HG03097 (cell line): ENCODE results near the gene USP6NL.

Source experiments
- ATAC-seq: cut with Tn5 transposase; IDR thresholded peaks from one replicate; pipeline ENCODE4 v1.9.1; 2021; ENCODE audit not compliant: unreplicated experiment, low FRiP score

The USP6NL gene

DNA sequence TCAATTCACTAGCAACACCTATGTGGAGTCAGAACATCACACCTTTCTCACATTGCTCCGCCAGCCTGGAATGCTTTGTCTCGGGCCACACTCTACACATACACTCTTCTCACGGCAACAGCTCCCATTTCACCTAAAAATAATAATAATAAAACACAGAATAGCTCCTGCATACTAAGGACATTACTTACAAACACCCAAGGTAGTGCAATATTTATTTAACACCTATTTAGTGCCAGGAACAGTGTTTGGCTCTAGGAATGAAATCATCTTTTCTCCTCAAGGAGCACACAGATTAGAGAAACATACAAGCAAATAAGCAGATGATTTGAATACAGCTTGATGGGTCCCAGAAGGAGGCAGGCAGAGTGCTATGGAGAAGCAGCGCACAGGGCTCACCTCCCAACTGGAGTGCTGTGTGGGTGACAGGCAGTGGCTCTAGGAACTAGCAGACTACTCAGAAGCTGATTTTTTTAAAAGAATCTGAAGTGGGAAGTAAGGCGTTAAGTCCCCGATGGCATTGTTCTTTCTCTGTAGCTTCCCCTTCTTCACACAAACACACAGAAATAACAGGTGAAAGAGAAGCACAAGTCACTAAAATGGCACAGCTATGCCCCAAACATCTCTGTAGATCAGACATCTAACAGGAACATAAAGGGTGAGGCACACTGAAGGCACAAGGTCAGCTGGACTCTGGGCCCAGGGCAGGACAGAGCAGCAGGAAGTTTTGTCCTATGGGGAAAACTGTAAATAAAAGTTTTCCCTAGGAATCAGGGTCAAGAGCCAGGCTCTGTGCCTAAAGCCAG lies 16.7 kb downstream of the USP6NL start:
- ATAC-seq: no peak

DNA sequence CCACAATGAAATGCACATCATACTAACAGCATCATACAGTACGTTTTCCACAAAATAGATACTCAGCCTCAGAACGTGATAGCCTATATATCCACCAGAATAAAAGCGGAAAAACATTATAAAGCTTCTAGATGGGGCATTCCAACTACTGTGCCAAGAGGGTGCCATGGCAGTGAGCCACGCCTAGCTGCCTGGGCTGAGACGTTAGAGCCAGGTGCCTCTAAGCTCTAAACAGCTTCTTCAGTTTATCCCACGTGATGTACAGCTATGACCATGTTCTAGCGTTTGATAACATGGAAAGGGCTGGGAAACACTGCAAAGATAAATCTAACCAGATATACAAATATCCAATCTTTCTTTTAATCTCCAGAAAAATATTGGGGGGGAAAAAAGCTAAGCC lies 17.8 kb downstream of the USP6NL start:
- ATAC-seq: no peak

DNA sequence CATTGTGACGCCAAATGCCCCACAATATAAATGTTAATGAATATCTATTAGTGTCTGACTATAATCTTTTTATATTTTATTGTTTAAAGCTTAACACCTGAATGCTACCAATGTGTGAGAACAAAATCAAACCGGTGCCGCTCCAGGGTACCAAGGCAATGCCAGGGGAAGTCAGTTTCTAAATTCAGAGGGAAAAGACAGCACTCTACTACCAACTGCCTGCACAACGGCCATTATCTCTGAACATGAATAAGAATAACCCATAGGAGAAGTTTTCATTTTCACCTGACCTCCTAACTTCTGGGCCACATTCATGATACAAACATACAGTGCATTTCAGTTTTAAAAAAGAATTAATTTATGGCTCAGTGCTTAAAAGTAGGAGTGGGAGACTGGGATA lies 21.7 kb downstream of the USP6NL start:
- no peak for ATAC-seq

DNA sequence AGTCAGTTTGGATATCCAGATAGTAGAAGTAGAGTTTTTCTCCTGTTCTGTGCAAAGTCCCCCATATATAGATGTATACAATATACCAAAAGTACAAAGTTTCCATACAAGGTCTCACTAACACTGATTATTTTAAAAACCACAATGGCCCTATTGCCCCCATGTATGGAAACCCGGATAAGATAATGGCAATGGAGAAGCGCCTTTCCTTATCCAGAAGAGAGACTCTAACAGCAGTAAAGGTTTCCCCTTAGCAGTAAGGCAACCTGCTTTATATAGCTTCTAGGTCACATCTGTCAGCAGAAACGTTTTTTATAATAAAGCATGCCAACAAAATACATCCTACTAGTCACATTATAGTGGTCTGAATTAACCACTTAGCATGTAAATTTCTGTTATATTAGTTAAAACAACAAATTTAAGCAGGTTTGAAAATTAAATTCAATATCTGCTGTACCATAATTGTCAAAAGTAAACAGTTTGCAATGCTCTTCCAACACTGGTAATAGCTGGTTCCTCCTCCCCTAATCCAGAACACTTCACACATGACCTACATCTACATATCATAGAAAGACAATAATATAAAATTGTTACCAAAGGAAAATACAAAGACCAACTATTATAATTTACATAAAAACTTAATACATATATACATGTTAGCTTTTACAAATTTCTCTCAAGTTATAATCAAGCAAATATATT lies 22.4 kb downstream of the USP6NL start:
- no peak for ATAC-seq

DNA sequence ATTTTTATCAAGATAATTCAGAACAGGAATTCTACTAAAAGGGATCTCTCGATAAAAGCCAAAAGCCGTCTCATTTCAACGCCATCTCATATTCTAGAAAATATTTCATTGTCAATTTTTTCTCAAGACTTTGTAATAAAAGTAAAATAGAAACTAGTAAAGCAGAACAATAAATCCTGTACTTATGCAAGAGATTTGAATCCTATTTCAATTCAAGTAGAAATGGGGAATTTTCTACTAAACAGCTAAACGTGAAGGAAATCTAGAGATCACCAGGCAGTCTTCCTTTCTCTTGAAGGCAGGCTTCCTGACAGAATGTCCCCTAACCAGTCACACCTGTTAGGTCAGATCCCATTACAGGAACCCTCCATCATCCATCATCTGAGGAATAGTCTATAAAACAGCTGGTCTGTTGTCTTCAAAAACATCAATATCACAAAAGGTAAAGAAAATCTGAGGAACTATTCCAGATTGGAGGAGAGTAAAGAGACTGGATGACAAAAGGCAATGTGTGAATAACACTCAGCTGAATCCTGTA lies 23.7 kb downstream of the USP6NL start:
- ATAC-seq: no peak

DNA sequence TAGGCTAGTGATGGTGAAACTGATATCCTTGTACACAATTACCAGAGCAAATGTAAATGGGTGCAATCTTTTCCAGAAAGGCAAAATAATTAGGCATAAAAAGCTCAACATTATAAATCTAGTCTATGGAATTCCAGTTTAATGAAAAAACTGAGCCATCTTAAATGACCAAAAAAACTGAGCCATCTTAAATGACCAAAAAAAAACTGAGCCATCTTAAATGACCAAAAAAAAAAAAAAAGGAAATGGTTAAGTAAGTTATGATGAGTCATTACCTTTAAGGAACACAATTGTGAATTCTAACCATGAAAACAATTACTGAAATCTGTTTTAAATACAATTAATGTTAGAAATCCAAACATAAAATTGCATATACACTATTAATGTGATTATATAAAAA lies 25.3 kb downstream of the USP6NL start:
- ATAC-seq: no peak

DNA sequence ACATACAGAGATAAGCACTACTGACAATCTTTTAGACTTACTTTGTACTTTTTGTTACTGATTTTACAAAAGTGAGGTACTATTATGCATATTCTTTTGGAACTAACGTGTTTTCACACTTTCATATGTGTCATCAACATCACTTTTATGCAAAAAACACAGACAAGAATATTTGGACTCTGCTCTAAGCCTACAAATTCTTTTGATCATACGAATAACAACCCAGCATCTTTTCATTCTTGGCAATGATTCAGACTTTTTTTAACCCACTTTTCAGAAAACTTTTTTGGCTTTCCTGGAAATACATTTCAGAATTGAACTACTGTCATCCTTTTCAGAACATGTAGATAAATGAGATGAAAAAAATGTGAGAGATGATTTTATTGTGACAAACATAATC lies 30.2 kb downstream of the USP6NL start:
- ATAC-seq: no peak

DNA sequence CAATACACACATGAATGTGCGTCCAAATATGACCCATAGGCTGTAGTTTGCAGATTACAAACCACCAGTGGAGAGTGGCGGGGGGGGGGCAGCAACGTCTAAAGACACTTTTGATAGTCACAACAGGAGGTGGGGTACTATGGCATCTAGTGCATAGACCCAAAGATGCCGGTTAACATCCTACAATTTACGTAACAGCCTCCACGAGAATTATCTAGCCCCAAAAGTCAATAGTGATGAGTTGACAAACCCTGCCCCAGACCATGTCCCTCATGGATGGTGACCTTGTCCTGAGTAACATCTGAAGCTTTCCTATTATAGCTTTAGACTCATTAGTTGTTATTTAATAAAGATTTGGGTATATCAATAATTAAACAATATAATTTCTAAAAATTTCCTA lies 31.6 kb downstream of the USP6NL start:
- ATAC-seq: no peak

DNA sequence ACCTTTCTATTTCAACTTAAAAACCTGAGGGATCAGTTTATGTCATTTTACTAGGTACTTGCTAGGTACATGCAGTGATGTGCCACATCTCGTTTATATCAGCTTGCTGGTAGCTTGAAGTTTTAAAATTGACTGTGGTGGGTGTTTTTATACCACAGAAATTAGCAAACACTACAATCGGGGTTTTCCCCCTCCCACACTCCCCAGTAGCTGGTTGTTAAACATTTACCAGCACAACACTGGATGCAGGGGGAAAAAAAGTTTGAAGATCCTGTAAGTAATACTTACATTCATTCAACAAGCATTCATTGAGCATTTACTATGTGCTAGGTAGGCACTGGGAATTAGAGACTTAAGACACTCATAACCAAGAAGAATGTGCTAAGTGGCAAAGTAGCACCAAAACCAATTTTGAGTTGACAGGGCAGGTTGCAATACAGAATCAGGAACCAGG lies 32.6 kb downstream of the USP6NL start:
- ATAC-seq: no peak

DNA sequence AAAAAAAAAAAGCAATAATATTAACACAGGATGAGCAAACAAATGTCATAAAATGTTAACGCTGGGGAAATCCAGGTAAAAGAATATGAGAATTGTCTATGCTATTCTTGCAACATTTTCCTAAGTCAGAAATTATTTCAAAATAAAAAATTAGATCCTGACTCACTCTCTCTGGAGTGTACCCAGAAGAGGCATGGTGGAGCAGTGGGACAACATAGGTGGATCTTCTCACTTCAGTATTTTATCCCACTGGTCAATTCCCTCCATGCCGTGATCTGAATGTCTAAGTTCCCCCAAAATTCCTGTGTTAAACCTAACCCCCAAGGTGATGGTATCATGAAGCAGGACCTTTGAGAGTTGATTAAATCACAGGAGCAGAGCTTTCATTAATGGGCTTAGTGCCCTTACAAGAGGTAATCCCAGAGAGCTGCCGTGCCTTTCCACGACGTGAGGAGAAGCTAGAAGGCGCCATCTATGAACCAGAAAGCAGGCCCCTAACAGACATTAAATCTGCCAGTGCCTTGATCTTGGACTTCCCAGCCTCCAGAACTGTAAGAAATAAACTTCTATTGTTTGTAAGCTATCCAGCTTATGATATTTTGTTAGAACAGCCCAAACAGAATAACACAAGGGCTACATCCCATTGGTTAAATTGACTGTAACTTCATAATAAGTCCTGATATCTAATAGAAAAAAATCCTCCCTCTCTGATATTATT lies 35.2 kb downstream of the USP6NL start:
- no peak for ATAC-seq

DNA sequence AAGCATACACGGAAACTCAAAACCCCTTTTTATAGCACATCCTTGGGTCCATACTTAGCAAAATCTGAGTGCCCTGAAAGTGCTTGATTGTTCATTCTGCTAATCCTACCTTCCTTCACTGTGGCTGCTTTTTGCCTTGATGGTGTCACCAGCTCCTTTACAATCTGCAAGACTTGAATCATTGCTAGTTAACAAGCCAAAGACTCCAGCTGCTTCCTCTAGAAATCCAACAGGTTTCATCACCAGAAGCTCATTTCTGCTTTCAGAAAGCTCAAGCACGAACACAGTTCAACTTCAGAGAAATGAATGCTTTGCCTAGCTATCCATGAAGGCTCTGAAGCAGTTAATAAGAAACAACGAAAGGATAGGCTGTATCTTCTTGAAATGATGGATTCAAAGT lies 38.0 kb downstream of the USP6NL start:
- ATAC-seq: peak; percentile 44

DNA sequence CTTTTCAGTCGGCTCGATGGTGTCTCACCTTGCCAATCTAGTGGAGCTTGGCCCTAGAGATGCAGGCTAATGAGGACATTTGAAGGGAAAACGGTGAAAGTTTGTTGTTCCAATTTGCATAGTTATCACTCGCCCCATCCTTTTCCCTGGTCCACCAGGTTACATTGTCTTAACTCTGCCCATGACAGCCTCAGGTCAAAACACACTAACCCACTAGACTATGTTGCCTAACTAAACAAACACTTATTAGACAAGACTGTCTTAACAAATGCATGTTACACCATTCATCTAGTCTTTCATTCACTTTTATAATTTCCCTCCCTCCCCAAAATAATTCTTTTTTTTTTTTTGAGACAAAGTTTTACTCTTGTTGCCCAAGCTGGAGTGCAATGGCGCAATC lies 40.7 kb downstream of the USP6NL start:
- no peak for ATAC-seq

DNA sequence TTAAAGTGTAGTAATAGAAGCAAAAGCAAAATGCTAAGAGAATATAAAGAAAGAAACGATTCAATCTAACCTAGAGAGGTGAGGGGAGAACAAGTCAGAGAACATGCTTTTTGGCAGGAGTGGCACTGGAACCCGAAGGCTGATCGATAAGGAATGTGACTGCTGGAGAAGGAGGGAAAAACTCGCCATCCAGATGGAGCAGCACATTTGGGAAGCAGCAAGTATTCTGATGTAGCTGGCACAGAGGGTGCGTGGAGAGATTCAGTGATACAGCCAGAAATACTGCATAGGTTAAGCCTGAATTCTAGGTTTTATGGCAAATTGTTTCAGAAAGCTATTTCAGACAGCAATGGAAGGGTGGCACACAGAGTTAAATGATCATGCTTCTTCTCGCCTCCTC lies 42.0 kb downstream of the USP6NL start:
- no peak for ATAC-seq

DNA sequence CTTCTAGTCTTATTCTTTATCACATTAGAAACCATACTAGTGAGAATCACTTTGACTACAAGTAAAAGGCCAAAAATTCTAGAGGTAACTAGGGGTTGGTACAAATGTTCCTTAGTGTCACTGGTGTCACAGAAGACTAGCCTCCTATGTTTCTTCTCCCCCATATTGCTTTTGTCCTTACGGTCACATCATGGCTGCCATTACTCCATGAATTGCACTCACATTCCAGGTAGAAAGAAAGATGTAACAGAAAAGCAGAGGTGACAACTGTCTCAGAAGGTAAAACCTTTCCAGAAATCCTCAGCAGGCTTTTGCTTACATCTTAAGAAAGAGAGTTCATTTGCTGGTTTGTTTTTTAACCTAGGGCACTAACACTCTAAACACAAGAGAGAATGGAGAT lies 42.9 kb downstream of the USP6NL start:
- ATAC-seq: no peak

DNA sequence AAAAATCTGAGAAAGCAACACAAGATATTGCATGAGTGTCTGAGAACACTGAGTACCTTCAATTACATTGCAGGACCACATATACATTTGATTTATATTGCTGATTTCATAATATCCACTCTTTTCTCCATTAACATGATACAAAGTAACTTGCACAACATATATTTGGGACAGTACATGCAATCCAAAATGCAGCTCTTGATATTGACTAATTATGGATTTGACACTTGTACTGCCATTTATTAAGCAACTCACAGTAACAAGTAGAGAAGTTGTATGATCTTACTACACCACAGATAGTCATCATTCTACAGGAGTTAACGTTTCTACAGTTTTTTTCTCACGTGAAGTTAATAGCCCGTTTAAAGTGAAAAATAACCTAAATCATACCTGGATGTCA lies 46.7 kb downstream of the USP6NL start:
- no peak for ATAC-seq

DNA sequence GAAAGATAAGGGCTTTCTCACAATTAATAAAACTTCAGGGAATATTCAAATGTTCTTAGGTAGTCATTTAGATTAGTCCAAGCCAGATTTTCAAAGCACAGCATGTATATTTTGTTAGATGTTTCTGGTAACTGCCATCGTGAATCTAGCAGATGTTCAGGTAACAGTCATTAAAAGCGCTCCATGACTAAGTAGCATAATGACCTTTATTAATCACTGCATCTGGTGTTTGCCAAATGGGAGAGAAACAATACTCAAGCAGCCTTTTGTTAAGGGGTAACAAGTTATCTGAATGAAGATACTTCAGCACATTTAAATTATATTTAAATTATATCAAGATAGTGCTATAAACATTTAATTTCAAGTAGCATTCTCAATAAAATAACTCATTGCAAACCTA lies 47.5 kb downstream of the USP6NL start:
- no peak for ATAC-seq

DNA sequence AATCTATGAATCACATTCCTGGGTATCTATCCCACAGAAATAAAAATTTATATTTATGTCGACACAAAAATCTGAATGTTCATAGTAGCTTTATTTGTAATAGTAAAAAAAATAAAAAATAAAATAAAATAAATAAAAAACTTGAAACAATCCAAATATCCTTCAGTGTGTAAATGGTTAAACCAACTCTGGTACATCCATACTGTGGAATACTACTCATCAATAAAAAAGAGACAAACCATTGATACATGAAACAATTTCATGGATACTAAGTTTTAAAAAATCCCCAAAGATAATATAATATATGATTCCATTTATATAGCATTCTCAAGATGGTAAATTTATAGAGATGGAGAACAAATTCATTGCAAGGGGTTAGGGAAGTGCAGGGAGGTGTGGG lies 48.6 kb downstream of the USP6NL start:
- no peak for ATAC-seq

DNA sequence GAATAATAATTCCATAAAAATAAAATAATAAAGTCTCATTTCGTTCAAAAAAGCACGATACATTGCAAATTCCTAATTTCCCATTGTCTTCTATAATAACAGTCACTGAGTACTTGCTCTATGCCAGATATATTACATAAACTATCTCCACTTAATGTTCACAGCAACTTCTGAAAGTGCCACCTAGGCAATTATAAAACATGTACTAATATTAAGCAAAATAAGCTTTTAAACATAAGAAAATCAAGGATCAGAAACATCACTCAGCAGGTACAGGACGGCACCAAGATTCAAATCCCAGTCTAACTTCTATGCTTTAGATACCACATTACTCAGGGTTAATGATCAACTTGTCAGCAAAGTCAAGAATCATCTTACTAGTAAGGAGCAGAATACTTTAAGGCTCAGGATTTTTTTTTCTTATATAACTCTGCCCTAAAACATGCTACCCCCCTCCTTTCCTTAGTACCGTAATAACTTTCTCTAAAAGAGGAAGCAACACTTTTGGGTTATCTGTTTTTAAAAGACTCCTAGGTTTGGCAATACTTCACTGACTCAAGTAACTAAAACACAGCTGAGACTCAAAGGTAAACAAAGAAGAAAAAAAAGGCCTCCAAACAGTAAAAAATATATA lies 51.3 kb downstream of the USP6NL start:
- ATAC-seq: peak; percentile 53

DNA sequence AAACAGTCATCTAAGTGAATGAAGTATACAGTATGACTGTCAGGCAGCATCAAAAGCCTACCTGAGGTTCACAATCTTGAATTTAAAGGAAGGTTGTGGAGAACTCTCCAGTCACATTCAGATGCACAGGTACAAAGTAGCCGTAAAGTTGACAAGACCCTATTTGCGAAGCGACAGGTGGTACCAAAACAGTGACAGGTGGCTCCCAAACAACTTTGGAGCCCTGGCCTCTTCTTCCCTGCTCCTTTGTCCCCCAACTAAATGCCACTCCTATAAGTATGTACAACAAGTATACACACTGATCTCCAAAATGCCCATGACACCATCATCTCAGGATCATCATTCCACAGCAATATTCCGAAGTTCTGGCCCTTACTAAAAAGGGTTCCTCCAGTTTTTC lies 53.5 kb downstream of the USP6NL start:
- no peak for ATAC-seq

DNA sequence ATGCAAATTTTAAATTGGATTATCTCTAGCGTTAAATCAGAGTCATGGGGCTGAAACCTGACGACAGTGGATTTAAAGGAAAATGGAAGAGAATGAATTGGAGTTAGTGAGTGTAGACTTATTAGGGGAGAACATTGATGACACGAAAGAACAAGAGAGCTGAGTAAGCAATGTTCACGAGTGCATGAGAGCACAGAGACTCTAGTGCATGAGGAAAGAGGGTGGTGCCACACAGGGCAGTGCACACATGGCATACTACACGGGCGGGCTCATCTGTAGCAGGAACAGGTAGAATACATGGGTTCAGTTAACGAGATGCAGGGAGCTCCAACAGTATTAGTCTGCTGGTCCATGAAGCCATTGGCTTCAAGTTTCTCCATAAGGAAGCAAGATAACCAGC lies 53.9 kb downstream of the USP6NL start:
- ATAC-seq: no peak

DNA sequence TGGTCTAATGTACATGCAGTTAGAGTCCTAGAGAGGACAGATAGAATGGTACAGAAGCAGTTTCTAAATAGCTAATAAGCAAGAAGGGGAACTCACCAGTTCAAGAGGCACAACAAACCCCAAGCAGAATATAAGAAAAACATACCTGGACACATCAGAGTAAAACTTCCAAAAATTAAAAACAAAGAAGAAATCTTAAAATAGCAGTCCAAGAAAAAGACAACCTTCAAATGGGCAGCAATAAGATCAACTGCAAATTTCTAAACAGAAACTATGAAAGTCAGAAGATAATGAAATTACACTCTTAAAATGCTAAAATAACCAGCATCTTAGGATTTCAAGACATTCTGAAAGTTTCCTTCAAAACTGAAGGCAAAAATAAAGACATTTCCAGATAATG lies 55.9 kb downstream of the USP6NL start:
- ATAC-seq: no peak
